HG02943 (cell line): ENCODE measurements around the gene ANAPC16.
"Not testable (repeated sequence)": the region's sequence is repeated elsewhere in the genome, so short reads cannot be mapped to it uniquely, and the experiment has no call there.

Source experiments
- ATAC-seq: cut with Tn5 transposase; IDR thresholded peaks from one replicate; pipeline ENCODE4 v1.9.1; 2021; ENCODE audit warnings: mild to moderate bottlenecking, low read depth, moderate library complexity; ENCODE audit not compliant: unreplicated experiment

ANAPC16 gene

GRCh38 chr10:72241691-72242252 lies 26.0 kb downstream of the ANAPC16 start:
- no peak for ATAC-seq

- ATAC-seq: no peak
These were observed 26.9 kb downstream of the ANAPC16 start for GRCh38 chr10:72242675-72243074.

GRCh38 chr10:72243822-72244437 lies 28.1 kb downstream of the ANAPC16 start:
- ATAC-seq: no peak

DNA sequence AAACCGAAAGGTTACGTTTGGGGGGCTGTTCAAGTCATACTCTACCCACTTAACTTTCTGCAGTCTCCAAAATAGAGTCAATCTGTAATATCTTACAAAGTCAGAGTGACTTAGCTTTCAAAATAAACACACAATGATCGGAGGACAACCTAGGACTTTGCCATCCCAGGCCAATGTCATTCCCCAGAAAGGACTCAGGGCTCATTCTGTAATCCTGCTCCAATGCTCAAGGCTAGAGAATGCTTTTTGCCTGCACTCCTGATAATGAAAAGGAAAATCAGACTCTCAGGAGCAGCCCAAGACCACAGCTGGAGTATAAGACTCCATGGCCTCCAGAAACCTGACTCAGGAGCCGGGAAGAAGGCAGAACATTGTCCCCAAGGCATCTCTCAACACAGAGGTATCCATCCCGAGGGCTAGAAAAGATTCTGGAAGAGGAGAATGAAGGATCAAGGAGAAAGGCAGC lies 28.8 kb downstream of the ANAPC16 start:
- no peak for ATAC-seq

DNA sequence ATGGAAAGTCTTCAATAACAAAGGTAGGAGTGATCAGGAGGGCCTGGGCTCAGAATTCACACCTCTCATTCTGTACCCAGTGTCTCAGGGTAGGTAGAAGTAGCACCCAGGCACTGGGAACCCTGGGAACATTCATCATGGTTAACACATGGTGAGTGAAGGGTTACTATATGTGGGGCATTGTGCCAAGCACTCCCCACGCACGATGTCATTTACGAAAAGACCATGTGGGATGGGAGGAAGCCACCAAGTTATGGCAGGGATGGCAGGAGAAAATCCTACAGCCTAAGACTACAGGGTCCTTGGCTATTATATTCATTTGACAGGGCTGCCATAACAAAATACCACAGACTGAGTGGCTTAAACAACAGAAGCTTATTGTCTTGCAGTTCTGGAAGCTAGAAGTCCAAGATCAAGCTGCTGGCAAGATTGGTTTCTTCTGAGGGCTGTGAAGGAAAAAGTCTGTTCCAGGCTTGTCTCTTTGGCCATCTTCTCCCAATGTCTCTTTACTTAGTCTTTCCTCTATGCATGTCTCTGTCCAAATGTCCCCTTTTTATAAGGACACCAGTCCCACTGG lies 30.2 kb downstream of the ANAPC16 start:
- ATAC-seq: no peak

DNA sequence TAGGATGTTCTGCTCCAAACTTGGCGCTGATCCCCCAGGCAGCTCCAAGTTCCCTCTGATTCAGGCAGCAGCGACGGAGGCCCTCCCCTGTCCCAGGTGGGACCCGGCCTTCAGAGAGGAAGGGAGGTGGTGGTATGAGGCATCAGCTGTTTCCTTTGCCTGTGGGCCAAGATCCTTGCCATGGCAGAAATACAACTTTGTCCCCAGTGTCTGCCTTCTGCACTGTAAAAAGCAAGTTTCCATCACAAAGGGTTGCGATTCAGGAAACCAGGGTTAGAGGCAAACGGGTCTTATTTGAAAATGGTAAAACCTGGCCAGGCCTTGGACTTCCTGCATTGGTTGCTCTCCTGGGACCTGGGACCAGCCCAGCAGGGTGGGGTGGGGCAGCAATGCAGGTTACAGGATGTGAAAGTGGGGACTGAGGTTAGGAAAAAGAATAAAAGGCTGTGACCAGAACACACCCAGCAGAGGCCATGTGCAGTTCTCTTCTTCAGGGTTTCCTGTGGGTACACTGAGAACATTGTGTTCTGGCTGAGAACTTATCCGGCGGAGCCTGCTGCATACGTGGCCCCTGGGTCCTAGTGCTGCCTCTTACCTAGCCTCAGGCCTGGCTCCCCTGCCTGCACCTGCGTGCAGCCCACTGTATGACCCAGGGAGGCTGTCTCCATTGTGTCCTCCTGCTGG lies 32.8 kb downstream of the ANAPC16 start:
- peak; percentile 84 for ATAC-seq

- ATAC-seq: not testable (repeated sequence)
These were observed 33.5 kb downstream of the ANAPC16 start for GRCh38 chr10:72249176-72249862.

GRCh38 chr10:72250666-72251065 lies 34.9 kb downstream of the ANAPC16 start:
- ATAC-seq: no peak

DNA sequence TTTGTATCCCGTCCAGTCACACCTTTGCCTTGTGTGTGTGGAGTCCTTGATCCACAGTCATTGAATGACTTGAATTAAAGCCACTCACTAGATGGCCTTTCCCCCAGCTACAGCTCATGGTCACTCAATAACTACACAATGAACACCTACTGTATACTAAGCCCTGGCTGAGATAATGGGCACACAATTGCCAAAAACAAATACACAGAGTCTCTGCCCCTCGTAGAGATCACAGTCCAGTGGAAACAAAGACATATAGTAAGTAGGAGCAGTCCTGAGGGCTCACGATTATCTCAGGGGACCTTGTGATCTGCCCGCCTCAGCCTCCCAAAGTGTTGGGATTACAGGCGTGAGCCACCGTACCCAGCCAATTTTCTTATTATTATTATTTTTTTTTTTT lies 35.8 kb downstream of the ANAPC16 start:
- ATAC-seq: no peak

DNA sequence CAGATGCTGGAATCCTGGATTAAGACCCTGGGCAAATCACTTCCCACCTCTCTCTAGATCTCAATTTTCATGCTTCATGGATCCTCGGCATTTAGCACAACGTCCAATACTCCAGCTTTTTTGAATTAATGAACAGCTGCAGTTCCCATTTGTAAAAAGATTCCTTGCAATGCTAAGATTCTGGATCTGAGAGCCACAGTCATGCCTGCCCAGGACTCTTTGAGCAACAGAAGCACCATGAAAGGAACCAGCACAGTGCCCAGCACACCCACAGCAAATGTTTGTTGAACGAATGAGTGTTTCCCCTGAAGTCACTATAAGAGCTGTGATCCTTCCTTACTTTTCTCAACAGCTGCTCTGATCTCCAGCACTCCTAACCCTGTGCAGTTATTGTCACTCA lies 37.2 kb downstream of the ANAPC16 start:
- ATAC-seq: no peak

GRCh38 chr10:72253578-72253977 lies 37.8 kb downstream of the ANAPC16 start:
- ATAC-seq: no peak

DNA sequence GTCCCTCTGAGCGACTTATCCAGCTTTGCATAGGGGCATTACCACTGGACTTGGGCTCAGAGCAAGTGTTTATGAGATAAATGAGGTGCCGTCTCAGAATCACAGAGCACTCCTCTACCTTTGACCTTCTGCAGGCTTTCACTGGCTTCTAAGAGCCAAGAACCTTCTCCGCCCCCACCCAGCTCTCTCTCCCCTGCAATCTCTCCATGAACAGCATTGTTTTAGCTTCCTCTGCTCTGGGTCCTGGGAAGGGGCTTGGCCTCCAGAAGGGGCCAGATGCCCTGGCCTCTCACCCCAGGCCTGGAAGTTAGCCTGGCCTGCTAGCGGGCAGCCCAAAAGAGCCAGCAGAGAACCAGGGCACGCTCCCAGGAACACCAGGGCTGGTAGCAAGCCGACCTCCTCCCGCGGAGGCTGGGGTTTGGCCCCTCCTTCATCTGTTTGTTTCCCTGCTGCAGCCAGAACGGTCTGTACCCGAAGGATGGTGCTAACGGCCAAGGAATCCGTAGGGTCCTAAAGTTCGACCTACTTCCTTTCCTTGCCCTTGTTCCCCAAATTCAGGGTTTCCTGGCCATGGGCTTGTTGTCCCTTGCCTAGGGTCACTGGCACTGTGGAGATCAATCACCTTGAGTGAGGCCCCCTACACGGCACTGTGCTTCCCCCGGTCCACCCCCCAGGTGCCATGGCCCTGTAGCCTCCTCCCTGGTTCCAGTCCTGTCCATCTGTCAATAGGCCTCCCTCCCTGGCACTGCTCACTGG lies 39.2 kb downstream of the ANAPC16 start:
- no peak for ATAC-seq

GRCh38 chr10:72255977-72256729 lies 40.3 kb downstream of the ANAPC16 start:
- ATAC-seq: no peak

DNA sequence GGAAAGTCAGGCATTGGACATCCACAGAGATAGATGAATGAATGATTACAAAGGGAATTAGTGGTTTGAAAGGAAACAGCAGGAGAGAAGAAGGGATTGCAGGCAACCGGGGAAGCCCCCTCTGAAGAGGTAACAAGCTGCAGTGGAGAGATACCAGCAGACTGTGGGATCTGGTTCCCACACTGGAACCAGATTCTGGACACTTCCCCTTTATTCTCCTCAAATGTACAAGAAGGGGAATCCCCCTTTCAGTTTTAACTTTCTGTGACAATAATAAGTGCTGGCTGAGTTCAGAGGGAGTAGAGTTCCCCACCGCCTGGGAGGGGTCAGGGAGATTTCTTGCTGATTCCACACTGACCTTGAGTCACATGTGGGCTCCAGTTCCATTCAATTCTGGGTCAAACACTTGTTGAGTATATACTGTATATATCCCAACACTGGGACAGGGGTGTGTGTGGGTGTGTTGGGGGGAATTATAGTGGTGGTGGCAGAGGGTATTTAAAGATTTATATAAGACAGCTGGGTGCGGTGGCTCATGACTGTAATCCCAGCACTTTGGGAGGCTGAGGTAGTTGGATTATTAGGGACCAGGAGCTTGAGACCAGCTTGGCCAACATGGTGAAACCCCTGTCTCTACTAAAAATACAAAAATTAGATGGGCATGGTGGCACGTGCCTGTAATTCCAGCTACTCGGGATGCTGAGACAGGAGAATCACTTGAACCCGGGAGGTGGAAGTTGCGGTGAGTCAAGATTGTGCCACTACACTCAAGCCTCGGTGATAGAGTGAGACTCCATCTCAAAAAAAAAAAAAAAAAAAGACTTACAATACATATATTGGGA lies 41.5 kb downstream of the ANAPC16 start:
- ATAC-seq: no peak

GRCh38 chr10:72258617-72259016 lies 42.8 kb downstream of the ANAPC16 start:
- ATAC-seq: no peak

DNA sequence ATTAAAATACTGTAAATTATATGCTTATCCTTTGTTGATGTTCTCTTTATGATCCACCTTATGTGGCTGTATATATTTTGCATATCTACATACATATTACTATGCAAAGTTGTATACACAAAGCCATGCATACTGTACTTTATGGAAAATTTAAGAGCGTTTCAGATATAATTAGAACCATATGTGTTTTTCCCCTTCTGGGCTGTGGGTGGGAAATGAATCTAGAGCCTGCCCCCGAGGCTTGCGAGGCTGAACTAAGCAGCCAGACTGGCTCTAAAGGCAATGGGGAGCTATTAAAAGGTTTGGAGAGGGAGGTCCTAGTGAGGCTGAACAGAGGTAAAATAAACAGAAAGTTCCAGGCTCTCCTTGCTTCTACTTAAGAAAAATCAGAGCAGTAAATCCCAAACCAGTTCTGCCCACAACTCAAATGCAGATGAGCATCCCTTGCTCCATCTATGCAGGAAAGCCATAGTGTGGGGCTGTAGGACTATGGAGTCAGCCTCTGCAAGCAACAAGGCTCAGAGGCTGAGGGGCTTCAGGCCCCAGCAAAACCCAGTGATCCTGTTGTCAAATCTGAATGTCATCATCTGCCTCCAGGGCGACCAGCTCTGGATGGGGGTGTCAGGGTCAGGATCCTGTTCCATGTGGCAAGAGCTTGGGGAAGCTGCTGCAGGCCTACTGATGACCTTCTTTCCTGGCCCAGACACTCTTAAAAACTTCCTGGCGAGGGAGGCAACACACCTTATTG lies 43.9 kb downstream of the ANAPC16 start:
- ATAC-seq: no peak

GRCh38 chr10:72260239-72260975 lies 44.6 kb downstream of the ANAPC16 start:
- peak; percentile 49 for ATAC-seq
